SK-N-SH treated with all-trans-retinoic acid at 6 μM for 48 hours (cell line): ENCODE data around the gene THRB.

ENCODE experiments used
- ATAC-seq: fragments of 200-7000 bp; cut with Tn5 transposase; 3 replicates; pipeline ENCODE4 v1.9.1; 2020; ENCODE audit warnings: mild to moderate bottlenecking, moderate library complexity
- ARNTL ChIP-seq: fragments of 450-650 bp; formaldehyde crosslinking; IDR thresholded peaks from 2 replicates; pipeline ENCODE4 v1.5.0; 2020; ENCODE audit warnings: low read depth, mild to moderate bottlenecking, moderate library complexity, borderline replicate concordance
- CSRNP3 ChIP-seq: fragments of 250-450 bp; sonication (Bioruptor Pico); IDR thresholded peaks from 2 replicates; pipeline ENCODE4 v1.5.1; 2021; ENCODE audit warnings: mild to moderate bottlenecking, moderate library complexity
- ESRRG ChIP-seq: fragments of 250-450 bp; sonication (Bioruptor Pico); IDR thresholded peaks from 2 replicates; pipeline ENCODE4 v1.6.1; 2021; ENCODE audit warnings: mild to moderate bottlenecking
- GLIS3 ChIP-seq: fragments of 250-450 bp; sonication (Bioruptor Pico); IDR thresholded peaks from 2 replicates; pipeline ENCODE4 v1.5.0; 2020; ENCODE audit warnings: mild to moderate bottlenecking, moderate library complexity
- ISL1 ChIP-seq: fragments of 250-450 bp; sonication (Bioruptor Pico); IDR thresholded peaks from 2 replicates; pipeline ENCODE4 v2.1.2; 2022; ENCODE audit warnings: mild to moderate bottlenecking, moderate library complexity
- OSR1 ChIP-seq: fragments of 250-450 bp; sonication (Bioruptor Pico); IDR thresholded peaks from 2 replicates; pipeline ENCODE4 v1.8.0; 2022; ENCODE audit warnings: moderate library complexity, mild to moderate bottlenecking, inconsistent platforms
- PATZ1 ChIP-seq: fragments of 250-450 bp; sonication (Bioruptor Pico); IDR thresholded peaks from 2 replicates; pipeline ENCODE4 v1.8.0; 2020; ENCODE audit warnings: mild to moderate bottlenecking, moderate library complexity, borderline replicate concordance
- POU6F1 ChIP-seq: fragments of 250-450 bp; sonication (Bioruptor Pico); IDR thresholded peaks from 2 replicates; pipeline ENCODE4 v1.8.0; 2021; ENCODE audit warnings: low read depth, mild to moderate bottlenecking, moderate library complexity, borderline replicate concordance
- PPARA ChIP-seq: fragments of 250-450 bp; sonication (Bioruptor Pico); IDR thresholded peaks from 2 replicates; pipeline ENCODE4 v1.5.0; 2020; ENCODE audit warnings: mild to moderate bottlenecking, borderline replicate concordance
- RARB ChIP-seq: fragments of 250-450 bp; sonication (Bioruptor Pico); IDR thresholded peaks from 2 replicates; pipeline ENCODE4 v1.8.0; 2021; ENCODE audit warnings: mild to moderate bottlenecking, moderate library complexity
- SNAI2 ChIP-seq: fragments of 250-450 bp; sonication (Bioruptor Pico); IDR thresholded peaks from 2 replicates; pipeline ENCODE4 v1.5.0; 2020; ENCODE audit warnings: mild to moderate bottlenecking, moderate library complexity
- TOX ChIP-seq: fragments of 250-450 bp; sonication (Bioruptor Pico); IDR thresholded peaks from 2 replicates; pipeline ENCODE4 v1.8.0; 2021; ENCODE audit warnings: mild to moderate bottlenecking, moderate library complexity, borderline replicate concordance
- ZFP3 ChIP-seq: fragments of 250-450 bp; sonication (Bioruptor Pico); IDR thresholded peaks from 2 replicates; pipeline ENCODE4 v1.5.0; 2020; ENCODE audit warnings: mild to moderate bottlenecking, moderate library complexity
- ZFP30 ChIP-seq: fragments of 450-650 bp; formaldehyde crosslinking; IDR thresholded peaks from 2 replicates; pipeline ENCODE4 v1.5.0; 2022; ENCODE audit warnings: mild to moderate bottlenecking, moderate library complexity
- ZNF565 ChIP-seq: fragments of 450-650 bp; formaldehyde crosslinking; conservative IDR thresholded peaks from 2 replicates; pipeline ENCODE4 v1.5.0; 2020; ENCODE audit warnings: low read depth, mild to moderate bottlenecking, moderate library complexity
- ZNF8 ChIP-seq: fragments of 450-650 bp; formaldehyde crosslinking; IDR thresholded peaks from 2 replicates; pipeline ENCODE4 v1.5.0; 2020; ENCODE audit warnings: mild to moderate bottlenecking, moderate library complexity
- TF ChIP-seq, protein P1 (sequence below): fragments of 250-450 bp; sonication (Bioruptor Pico); IDR thresholded peaks from 2 replicates; pipeline ENCODE4 v1.5.1; 2020; ENCODE audit warnings: low read depth, mild to moderate bottlenecking, moderate library complexity

The THRB gene

DNA sequence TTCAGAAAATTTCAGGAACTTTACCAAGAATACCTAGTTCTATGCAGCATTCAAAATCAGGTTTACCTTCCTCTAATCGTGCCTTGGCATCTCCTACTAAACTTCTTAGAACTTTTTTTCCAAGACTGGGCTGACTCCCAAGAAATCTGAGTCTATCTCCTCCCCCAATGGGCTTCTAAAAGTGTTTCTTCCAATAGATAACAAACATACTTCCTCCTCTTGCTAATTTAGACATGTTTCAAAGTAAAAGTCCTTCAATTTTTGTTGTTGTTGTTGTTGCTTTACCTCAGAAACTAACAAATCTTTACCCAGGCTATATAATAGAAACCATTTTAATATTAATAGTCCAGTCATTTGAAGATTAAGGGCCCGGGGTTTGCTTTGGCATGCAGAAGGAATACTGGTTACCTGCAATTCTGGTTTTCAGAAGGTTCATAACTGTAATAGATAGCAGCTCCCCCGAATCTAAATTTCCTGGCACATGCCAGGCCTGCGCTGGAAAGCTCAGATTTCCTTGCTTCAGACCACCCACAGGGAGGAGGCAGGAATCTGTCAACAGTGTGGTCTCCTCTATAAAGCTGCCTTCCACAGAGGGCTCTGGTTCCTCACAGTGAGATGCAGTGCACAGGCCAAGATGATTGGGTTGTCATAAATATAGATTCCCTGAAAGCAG is 188.7 kb downstream of the THRB start:
- ATAC-seq: peak; percentile 70
- TF ChIP-seq OSR1 (CRISPR knock-in tag): no peak
- TF ChIP-seq PPARA (CRISPR knock-in tag): no peak
- no peak for TF ChIP-seq POU6F1 (CRISPR knock-in tag)

DNA sequence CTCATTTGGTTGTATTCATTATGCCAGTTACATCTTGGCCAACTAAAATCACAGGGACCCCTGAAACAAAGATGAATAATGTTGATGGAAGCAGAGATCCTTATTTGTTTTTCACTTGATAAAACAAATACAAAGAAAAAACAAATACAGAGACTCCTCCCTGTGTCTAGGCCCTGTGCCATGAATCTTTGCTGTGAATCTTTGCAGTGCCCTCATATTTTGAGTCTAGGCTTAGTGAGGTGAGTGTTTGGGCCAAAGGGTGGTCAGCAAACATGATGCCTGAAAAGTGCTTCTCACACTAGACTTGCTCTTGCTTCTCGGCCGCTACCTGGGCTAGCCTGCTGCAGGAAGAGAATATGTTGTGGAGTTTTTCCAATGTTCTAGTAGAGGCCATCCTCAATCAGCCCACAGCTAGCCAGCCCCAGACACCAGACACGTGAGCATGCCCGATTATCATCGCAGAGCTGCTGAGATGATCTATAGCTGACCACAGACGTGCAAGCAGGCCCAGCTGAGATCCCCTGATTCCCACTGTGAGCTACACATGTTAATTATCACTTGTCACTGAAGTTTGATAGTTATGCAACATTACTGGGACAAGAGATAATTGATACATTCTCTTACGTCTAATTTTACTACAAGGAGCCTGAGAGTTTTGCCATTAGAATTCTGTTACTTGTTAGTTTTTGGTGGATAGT is 191.4 kb downstream of the THRB start:
- TF ChIP-seq GLIS3 (CRISPR knock-in tag): no peak
- TF ChIP-seq POU6F1 (CRISPR knock-in tag): no peak
- TF ChIP-seq ESRRG (CRISPR knock-in tag): no peak
- TF ChIP-seq ARNTL (CRISPR knock-in tag): no peak
- no peak for TF ChIP-seq ZNF8
- no peak for TF ChIP-seq ISL1 (CRISPR knock-in tag)
- no peak for TF ChIP-seq ZFP30 (CRISPR knock-in tag)
- TF ChIP-seq ZFP3 (CRISPR knock-in tag): no peak
- TF ChIP-seq TOX: no peak
- no peak for TF ChIP-seq CSRNP3 (CRISPR knock-in tag)
- TF ChIP-seq ZNF565 (CRISPR knock-in tag): no peak
- ATAC-seq: no peak

DNA sequence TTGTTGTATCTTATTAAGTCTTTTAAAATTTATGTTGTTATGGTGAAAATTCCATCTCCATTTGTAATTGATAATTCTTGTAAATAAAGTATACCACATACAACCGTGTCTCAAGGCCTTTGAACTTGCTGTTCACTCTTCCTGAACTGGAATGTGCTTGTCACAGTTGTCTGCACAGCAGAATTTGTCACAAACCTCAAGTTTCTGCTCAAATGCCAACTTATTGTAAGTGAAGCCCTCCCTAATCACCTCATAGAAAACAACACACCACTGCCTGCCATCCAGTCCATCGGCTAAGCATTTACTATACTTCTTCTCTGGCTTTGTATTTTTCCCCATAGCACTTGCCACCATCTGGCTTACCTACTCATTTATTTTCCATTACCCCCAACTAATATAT is 192.3 kb downstream of the THRB start:
- ATAC-seq: no peak
- TF ChIP-seq SNAI2 (CRISPR knock-in tag) (no peak), RARB (CRISPR knock-in tag) (no peak), ZFP30 (CRISPR knock-in tag) (no peak), ISL1 (CRISPR knock-in tag) (no peak)

DNA sequence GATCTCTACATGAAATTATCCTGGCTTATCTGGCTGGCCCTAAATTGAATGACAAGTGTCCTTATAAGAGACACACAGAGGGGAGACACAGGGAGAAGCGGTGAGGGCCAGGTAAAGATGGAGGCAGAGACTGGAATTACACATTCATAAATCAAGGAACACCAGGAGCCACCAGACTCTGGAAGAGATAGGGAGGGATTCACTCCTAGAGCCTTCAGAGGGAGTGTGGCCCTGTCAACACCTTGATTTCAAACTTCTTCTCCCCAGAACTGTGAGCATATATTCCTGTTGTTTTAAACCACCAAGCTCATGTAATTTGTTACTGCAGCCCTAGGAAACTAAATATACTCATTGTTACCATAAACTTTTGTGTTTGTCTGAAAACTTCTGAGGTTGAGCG is 193.7 kb downstream of the THRB start:
- ATAC-seq: no peak
- no peak for TF ChIP-seq ZNF565 (CRISPR knock-in tag)
- TF ChIP-seq, all 23 proteins: peak for 0

- ATAC-seq: peak; percentile 88
- peak; percentile 71 for TF ChIP-seq ISL1 (CRISPR knock-in tag)
- TF ChIP-seq PATZ1 (CRISPR knock-in tag): no peak
- TF ChIP-seq, protein P1, sequence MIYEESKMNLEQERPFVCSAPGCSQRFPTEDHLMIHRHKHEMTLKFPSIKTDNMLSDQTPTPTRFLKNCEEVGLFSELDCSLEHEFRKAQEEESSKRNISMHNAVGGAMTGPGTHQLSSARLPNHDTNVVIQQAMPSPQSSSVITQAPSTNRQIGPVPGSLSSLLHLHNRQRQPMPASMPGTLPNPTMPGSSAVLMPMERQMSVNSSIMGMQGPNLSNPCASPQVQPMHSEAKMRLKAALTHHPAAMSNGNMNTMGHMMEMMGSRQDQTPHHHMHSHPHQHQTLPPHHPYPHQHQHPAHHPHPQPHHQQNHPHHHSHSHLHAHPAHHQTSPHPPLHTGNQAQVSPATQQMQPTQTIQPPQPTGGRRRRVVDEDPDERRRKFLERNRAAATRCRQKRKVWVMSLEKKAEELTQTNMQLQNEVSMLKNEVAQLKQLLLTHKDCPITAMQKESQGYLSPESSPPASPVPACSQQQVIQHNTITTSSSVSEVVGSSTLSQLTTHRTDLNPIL (CRISPR knock-in tag): no peak; the same call in 1 of the 2 replicates
- TF ChIP-seq, all 23 proteins: peak for 1
These were observed 194.6 kb downstream of the THRB start for GRCh38 chr3:24299806-24300626.
